ENCODE results near the gene HIC1.

- TF ChIP-seq CTCF (IDR thresholded peaks at IDR 0.05; ENCODE audit: poor library complexity) (peak; percentile 68), EZH2 (IDR thresholded peaks at IDR 0.05; ENCODE audit: borderline replicate concordance) (no peak), EZH2phosphoT487 (IDR thresholded peaks at IDR 0.05; ENCODE audit: low read depth, severe bottlenecking, unreplicated experiment) (no peak)
These were observed 40.1 kb downstream of the HIC1 start for GRCh38 chr17:2094891-2095535.
